ENCODE measurements around the gene FBXO38. TPM values are rescaled to one million over a fixed set of nuclear protein-coding genes. Genes with fewer than 3 reads are reported as not detected.
"Not testable (repeated sequence)": the region's sequence is repeated elsewhere in the genome, so short reads cannot be mapped to it uniquely, and the experiment has no call there.

Gene FBXO38
- total RNA-seq, 1 donor from 2014 or later = 86.8 TPM

DNA sequence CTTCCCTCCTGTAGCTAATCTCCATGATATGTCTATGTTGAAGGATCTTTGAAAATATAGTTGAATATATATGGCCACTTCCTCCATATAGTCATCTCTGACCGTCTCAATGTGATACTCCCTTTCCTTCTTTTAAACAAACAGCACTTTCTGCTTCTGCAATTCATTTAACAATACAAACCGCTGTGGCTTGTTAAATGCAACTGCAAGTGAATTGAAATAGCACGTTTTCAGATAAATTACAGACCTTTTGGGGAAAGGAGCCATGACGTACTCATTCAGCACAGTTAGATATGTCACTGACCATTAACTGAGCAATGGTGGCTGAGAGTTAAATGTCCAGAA is 82.5 kb downstream of the FBXO38 start:
- FAIRE-seq (no peak), DNase-seq (ENCODE audit: low spot score in 2 of 2) (no peak)

GRCh38 chr5:148467958-148468357 is 84.2 kb downstream of the FBXO38 start:
- no peak for FAIRE-seq
- DNase-seq (ENCODE audit: low spot score in 2 of 2) = no peak

DNA sequence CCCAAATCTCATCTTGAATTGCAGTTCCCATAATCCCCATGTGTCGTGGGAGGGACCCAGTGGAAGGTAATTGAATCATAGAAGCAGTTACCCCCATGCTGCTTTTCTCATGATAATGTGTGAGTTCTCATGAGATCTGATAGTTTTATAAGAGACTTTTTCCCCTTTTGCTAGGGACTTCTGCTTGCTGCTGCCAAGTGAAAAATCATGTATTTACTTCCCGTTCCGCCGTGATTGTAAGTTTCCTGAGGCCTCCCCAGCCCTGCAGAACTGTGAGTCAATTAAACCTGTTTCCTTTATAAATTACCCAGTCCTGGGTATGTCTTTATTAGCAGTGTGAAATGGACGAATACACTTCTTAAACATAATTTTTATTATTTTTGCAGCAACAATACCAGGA is 85.0 kb downstream of the FBXO38 start:
- FAIRE-seq = not testable (repeated sequence)

DNA sequence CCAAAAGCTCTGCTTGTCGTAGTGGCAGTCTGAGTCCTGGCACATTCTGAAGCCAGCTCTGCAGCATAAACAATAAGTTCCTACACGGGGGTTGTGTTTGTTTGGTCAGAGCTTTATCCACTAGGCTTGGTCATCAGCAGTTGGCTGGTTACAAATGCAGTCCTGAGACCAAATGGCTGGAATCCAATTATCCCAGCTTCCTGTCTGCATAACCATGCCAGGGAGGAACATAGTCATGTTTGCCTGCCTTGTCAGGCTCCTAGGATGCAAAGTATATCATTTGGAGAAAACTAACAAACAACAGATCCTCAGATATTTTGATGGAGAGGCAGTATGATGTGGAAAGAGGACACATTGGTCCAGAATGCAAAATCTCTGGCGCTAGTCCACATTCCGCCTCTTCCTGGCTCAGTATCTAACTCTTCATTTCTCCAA is 85.8 kb downstream of the FBXO38 start:
- FAIRE-seq (no peak), DNase-seq (ENCODE audit: low spot score in 2 of 2) (peak in 1 of 2 donors; percentile 1)

More for the DNA sequence above, 85.0 kb downstream of the FBXO38 start:
- not testable (repeated sequence) for DNase-seq (ENCODE audit: low spot score in 2 of 2)

- DNase-seq (ENCODE audit: low spot score in 2 of 2) = no peak
- no peak for FAIRE-seq
Observed at GRCh38 chr5:148471379-148471778, 87.6 kb downstream of the FBXO38 start.

DNA sequence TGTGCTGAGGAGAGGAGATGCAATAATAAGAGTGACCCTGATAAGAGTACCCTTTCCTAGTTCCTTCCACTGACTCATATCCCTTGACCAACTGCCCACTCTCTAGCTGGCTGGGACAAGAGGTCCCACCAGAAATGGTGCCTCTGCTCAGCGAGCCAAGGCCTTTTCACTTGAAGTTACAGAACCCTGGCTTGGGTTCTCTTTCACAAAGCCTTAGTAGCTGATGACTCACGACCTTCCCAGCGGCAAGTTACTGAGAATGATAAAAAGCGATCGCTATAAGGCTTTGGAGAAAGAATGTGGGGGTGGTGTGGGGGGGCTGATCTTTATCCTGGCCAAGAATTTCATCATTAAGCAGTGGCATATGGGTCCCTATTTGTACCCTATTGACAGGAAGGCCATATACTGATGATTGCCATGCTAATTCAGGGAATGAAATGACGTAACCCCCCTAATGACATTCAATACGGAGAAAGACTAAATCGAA is 90.3 kb downstream of the FBXO38 start:
- DNase-seq (ENCODE audit: low spot score in 2 of 2) (no peak), FAIRE-seq (no peak)

DNA sequence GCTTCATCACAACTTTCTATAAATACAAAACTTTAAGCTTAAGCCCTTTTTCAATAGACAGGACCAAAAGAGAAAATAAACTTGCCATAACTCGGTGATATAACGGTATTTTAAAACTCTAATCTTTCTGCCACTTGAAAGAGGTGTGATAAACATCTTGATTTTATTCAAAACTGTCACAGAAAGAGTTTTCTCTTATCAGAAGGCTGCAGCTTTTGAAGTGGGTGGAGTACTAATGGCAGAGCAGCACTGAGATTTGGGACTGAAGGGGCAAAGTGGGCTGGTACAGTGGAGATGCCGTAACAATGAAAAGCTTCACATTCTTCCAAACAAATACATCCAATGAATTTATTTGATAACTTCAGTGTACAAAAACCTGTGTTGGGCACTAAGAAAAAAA is 92.5 kb downstream of the FBXO38 start:
- DNase-seq (ENCODE audit: low spot score in 2 of 2) (no peak), FAIRE-seq (no peak)

GRCh38 chr5:148477429-148477828 is 93.7 kb downstream of the FBXO38 start:
- FAIRE-seq (no peak), DNase-seq (ENCODE audit: low spot score in 2 of 2) (no peak)

- DNase-seq (ENCODE audit: low spot score in 2 of 2) = no peak
- no peak for FAIRE-seq
Observed at GRCh38 chr5:148482196-148482595, 98.4 kb downstream of the FBXO38 start.

GRCh38 chr5:148482697-148483462 is 99.1 kb downstream of the FBXO38 start:
- FAIRE-seq = no peak
- peak in 1 of 2 donors; percentile 10 for DNase-seq (ENCODE audit: low spot score in 2 of 2)

DNA sequence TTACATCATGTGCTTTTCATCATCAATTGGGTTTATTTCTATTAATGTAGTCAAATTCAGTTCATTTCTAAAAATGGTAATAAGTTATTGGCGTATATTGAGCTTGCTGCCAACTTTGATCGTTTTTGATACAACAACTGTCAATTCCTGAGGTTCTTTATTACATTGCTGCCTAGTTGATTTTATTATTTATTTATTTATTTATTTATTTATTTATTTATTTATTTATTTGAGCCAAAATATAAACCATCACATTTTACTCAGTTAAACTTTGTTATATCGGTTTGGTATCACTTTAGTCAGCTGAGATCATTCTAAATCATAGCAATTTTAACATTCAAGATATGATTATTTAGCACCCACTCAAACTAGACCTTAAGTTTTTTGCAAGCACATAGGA is 100.0 kb downstream of the FBXO38 start:
- DNase-seq (ENCODE audit: low spot score in 2 of 2) (no peak), FAIRE-seq (no peak)

- no peak for FAIRE-seq
- DNase-seq (ENCODE audit: low spot score in 2 of 2) = no peak
Observed at GRCh38 chr5:148484651-148485050, 100.9 kb downstream of the FBXO38 start.

DNA sequence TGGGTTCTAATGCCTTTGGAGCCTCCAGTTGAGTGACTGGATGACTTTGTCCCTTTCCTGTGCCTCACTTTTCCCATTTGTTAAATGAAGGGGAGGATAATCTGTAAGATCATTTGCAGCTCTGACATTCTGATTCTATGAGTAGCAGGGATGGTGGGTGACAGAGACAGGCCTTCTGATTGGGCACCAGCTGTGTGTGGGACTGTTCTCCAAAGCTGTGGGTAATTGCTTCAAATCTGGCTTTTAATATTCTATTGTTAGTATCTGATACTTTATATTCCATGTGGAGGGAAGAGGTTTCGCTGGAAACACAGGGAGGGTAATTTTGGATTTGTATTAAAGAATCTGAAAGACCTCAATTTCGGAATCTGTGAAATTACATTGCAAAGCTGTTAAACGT is 102.7 kb downstream of the FBXO38 start:
- DNase-seq (ENCODE audit: low spot score in 2 of 2) = no peak
- FAIRE-seq = no peak

DNA sequence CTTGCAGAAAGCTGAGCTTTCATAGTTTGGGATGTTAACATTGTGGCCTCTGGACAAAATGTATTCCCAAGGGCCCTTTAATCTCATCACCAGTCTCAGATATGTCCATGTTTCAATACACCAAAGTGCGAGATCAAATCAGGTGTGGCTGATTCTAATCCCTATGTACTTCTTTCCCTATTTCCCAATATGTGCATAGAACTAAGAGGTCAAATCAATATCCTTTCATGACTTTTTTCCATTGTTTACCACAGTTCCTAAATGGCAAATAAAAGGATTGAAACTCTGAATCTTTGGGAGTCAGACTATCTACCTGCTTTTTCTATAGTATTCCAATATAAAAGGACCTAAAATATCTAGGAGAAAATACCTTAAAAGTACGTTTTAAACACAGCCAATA is 105.0 kb downstream of the FBXO38 start:
- no peak for DNase-seq (ENCODE audit: low spot score in 2 of 2)
- no peak for FAIRE-seq

DNA sequence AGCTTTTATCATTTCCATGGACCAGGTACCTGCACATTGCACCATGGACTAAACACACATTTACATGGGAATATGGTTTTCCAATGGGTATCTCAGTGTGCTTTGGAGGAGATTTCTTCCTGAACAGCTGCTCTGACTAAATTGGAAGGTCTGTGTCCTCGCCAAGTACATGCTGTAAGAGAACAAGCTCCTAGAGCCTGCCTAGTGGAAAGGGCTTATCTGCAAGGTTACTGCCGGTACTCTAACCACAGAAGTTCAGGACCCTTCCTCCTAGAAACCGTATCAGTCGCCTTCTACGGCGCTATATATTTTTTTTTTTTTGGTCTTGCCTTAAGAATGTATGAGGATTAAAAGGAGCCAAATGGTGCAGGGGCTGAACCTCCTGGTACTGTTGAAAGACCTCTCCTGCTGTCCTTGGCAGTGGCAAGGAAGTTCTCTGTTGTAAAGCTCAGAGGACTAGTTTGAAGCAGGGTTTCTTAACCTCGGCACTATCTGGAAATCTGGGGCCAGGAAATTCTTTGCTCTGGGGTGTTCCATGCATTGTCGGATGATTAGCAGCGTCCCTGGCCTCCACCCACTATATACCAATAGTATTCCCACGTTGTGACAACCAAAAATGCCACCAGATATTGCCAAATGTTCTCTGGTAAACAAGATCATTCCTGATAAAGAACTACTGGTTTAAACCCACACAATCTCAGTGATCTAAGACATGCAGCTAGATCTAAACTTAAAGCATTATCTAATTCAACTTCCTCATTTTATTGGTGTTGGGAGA is 107.4 kb downstream of the FBXO38 start:
- no peak for FAIRE-seq

GRCh38 chr5:148491793-148492184 is 108.0 kb downstream of the FBXO38 start:
- FAIRE-seq (no peak), DNase-seq (ENCODE audit: low spot score in 2 of 2) (no peak)

More for the DNA sequence above, 107.4 kb downstream of the FBXO38 start:
- no peak for DNase-seq (ENCODE audit: low spot score in 2 of 2)

- no peak for DNase-seq (ENCODE audit: low spot score in 2 of 2)
- FAIRE-seq = no peak
Observed at GRCh38 chr5:148492351-148492750, 108.6 kb downstream of the FBXO38 start.

Small RNA genes lying within 50 kb of the gene (small RNA-seq; reads per million reads assigned to genes)
- not detected for gene RF00017

Other genes starting within 250 kb of the FBXO38 start
- gene SPINK14, start 215.4 kb upstream of the FBXO38 start, total RNA-seq = not detected
- not detected for gene SPINK6, start 180.9 kb upstream of the FBXO38 start, total RNA-seq
- not detected for gene MARCOL, start 145.4 kb upstream of the FBXO38 start, total RNA-seq
- not detected for gene SPINK13, start 115.2 kb upstream of the FBXO38 start, total RNA-seq
- gene SPINK7, start 71.5 kb upstream of the FBXO38 start, total RNA-seq = not detected
- gene SPINK9, start 48.4 kb upstream of the FBXO38 start, total RNA-seq = not detected

All from frontal cortex (tissue), 4 donors.